ENCODE measurements around the gene SAMD4A.

GRCh38 chr14:54759982-54760585 lies 193.2 kb downstream of the SAMD4A start:
- no peak for TF ChIP-seq CTCF (conservative IDR thresholded peaks at IDR 0.05; ENCODE audit: low read depth, low read length)
- TF ChIP-seq EZH2 (IDR thresholded peaks at IDR 0.05; ENCODE audit: borderline replicate concordance, low read depth, low read length, poor library complexity, severe bottlenecking): no peak
